Motor neuron (in vitro differentiated cells): Measurements from ENCODE around the gene POLA1. TPM values are rescaled to one million over a fixed set of nuclear protein-coding genes. Genes with fewer than 3 reads are reported as not detected.

Experiments used
- ATAC-seq, 8 experiments: fragments of 200-7000 bp; cut with Tn5 transposase; replicated peaks in 6 of 8; 2 replicates each; pipeline ENCODE4 v1.8.0; 2021; ENCODE audit warnings: mild to moderate bottlenecking in 8 of 8, moderate library complexity in 8 of 8
- H3K27ac ChIP-seq, 2 donors: fragments of 250-450 bp; sonication (Bioruptor Pico); 2 replicates each; pipeline ENCODE4 v1.9.0; 2021; ENCODE audit warnings: antibody characterized with exemption in 2 of 2, mild to moderate bottlenecking in 2 of 2, moderate library complexity in 1 of 2
- H3K4me1 ChIP-seq, 2 donors: fragments of 250-450 bp; sonication (Bioruptor Pico); replicated peaks in 1 of 2; 2 replicates each; pipeline ENCODE4 v1.6.1; 2021; ENCODE audit warnings: antibody characterized with exemption in 2 of 2, mild to moderate bottlenecking in 2 of 2, moderate library complexity in 1 of 2
- H3K4me3 ChIP-seq, 5 donors: fragments of 250-450 bp; sonication (Bioruptor Pico); 2 replicates each; pipeline ENCODE4 v1.9.0; 2021; ENCODE audit warnings: antibody characterized with exemption in 5 of 5, mild to moderate bottlenecking in 5 of 5, moderate library complexity in 4 of 5
- WGBS, 10 experiments: fragments of 450-650 bp; shearing (Covaris generic); methylation state at CpG; one replicate each; pipeline ENCODE4 v1.0.0; 2022; 5-methylcytosine and 5-hydroxymethylcytosine counted together
- in situ Hi-C, 9 experiments: fragments of 400-800 bp; cut with MboI; loops; one replicate each; pipeline ENCODE4 v1.15.0; 2021; ENCODE audit warnings: low sequenced_read_pairs in 9 of 9, low pct_unique_long_range_greater_than_20kb in 2 of 9; ENCODE audit not compliant: unreplicated experiment in 9 of 9
- total RNA-seq, 8 experiments: library from RNA; unstranded; fragments of 300-600 nt; gene quantifications; 2 replicates each; pipeline versions ENCODE4 v1.2.3 to v1.2.4, GENCODE V29; 2022

The POLA1 gene
- total RNA-seq, 8 experiments from 2014 or later, result 7.8 to 23.6 (median 12.1) TPM

DNA sequence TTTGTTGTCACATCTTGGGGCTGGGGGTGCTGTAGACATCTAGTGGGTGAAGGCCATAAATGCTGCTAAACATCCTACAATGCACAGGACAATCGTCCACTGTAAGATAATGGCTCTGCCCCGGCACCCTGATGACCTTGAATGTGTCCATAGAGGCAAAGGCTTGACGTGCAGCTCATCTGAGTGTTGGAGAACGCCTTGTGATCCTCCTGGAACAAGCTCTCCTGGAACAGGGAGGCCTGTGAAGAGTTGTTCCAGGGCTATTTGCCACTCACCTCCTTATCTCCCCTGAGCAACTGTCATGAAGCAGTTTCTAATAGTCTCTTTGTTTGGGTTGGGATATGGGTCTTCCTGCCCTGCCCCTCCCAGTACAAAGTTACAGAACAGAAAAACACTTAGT is 31.4 kb upstream of the POLA1 start:
- no peak overlapping the region for H3K4me3 ChIP-seq
- no peak overlapping the region for H3K27ac ChIP-seq
- in situ Hi-C loops, result no loop called here
- H3K4me1 ChIP-seq, result peaks cover 0 to 7% of the 10 kb centered on the region in 2 donors
- WGBS, 10 experiments, result 95% methylated on average over 2 of the region's 4 CpGs; no CpG with 5 or more reads in 9 of the 10 experiments
- ATAC-seq, result no peak

- H3K4me1 ChIP-seq, result peaks cover 0 to under 1% of the 10 kb centered on the region in 2 donors
- 0 to 100% (median 90%) methylated on average over 1 to 2 of the region's 3 CpGs; no CpG with 5 or more reads in 5 of the 10 experiments for WGBS, 10 experiments
- no peak for ATAC-seq
- no peak overlapping the region for H3K27ac ChIP-seq
- no peak overlapping the region for H3K4me3 ChIP-seq
- in situ Hi-C loops, result no loop called here
Observed at GRCh38 chrX:24668111-24668510, 25.6 kb upstream of the POLA1 start.

DNA sequence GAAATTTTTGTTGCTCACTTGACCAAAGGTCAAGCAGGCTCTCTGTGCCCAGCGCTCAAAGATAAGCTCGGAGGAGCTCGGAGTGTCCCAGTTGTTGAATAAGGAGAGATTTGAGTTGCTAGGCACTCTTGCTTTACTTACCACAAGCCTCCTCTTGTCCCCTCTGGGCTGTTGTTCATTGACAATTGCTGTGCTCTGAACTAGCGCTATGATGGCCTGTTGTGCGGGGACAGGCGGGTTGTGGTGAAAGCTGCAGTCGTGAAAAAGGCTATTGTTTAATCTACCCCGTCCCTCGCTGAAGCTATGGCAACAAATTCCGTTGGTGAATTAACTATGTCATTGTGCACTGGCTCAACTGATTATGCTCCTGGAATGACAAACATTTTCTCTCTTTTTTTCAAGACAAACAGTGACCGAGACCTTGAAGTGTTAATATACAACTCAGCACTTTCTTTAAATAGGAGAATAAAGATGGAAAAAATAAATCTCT is 21.0 kb upstream of the POLA1 start:
- WGBS, 10 experiments, result 0 to 83% (median 52%) methylated on average over 1 to 9 of the region's 11 CpGs; no CpG with 5 or more reads in 3 of the 10 experiments
- peaks cover 0 to 6% of the 10 kb centered on the region in 2 donors for H3K4me1 ChIP-seq
- in situ Hi-C loops, result no loop called here
- peak in 5 of 8 experiments; percentile 74 to 98 (median 80) for ATAC-seq
- no peak overlapping the region for H3K4me3 ChIP-seq
- peak overlapping the region in 1 of 2 donors; percentile 33 for H3K27ac ChIP-seq

DNA sequence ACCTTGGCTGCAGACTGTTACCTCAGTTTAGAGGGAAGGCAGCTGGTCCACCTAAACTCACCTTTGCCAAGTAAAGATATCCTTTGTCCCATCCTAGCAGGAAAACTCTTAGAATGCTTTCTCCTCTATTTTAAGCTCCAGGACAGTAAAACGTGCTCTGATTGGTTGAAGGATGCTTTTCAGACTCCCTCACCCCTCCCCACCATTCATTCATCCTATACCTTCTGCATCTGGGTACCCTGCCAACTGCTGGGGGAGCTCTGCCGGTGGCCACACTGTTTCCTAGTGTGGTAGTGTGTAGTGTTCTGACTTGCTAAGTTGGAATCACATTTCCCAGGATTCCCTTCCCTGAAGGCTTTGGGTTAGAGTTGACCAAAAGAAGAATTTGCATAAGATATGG is 20.3 kb upstream of the POLA1 start:
- ATAC-seq, result no peak
- WGBS, 10 experiments, result 0 to 71% (median 40%) methylated on average over 1 of the region's 2 CpGs; no CpG with 5 or more reads in 7 of the 10 experiments
- in situ Hi-C loops, result no loop called here
- Histone ChIP-seq H3K4me3 (no peak overlapping the region), H3K4me1 (peaks cover 0 to 6% of the 10 kb centered on the region in 2 donors), H3K27ac (peak overlapping the region in 1 of 2 donors; percentile 33)

DNA sequence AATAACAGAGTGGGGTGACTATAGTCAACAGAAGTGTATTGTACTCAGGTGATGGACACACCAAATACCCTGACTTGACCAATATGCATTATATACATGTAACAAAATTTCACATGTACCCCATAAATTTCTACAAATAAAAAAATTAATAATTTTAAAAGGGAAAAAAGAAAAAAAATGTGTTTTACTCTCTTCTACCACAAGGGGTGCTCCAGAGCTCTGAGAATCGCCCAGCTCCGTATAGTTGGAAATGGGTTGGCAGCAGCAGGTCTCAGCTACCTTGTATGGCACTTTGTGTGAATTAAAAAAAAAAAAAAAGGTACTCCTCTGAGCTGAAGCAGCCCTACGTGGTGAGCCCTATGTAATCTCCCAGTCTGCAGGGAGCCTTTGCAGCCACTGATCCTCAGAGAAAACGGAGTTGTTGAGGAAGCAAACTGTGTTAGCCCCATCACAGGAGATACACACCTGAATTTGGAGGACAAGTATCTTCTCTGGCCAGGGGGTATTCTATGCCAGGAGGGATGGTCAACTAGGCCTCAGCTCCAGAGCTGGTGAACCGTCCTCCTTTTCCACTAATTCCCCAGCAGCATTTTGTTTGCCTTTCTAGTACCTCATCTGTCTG is 17.2 kb upstream of the POLA1 start:
- no peak overlapping the region for H3K27ac ChIP-seq
- in situ Hi-C loops, result no loop called here
- H3K4me1 ChIP-seq, result peaks cover 0 to 6% of the 10 kb centered on the region in 2 donors
- H3K4me3 ChIP-seq, result no peak overlapping the region
- 20 to 63% (median 20%) methylated on average over 1 to 3 of the region's 5 CpGs; no CpG with 5 or more reads in 5 of the 10 experiments for WGBS, 10 experiments
- no peak for ATAC-seq

DNA sequence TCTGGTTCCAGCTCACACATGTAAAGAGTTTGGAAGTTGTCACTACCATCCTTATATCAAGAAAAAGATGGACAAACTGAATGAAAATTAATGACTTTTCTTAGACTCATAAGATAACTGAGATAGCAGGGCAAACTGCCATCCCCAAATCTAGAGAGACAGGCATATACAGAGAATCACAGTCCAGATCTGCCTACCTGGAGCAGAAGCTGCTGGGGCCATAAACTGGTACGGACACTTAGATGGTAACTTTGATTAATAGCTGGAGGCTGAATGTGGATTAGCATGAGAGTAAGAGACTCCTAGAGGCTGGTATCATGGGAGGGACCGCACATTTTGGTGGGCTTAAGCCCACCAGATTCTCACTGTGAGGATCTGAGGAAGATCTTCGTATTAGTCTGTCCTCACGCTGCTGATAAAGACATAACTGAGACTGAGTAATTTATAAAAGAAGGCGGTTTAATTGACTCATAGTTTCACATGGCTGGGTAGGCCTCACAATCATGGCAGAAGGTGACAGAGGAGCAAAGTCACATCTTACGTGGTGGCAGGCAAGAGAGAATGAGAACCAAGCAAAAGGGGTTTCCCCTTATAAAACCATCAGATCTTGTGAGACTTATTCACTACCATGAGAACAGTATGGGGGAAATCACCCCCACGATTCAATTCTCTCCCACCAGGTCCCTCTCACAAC is 10.8 kb upstream of the POLA1 start:
- no peak overlapping the region for H3K27ac ChIP-seq
- no peak for ATAC-seq
- no peak overlapping the region for H3K4me3 ChIP-seq
- in situ Hi-C loops, result no loop called here
- WGBS, 10 experiments, result 42 to 100% (median 86%) methylated on average over 1 to 4 of the region's 7 CpGs; no CpG with 5 or more reads in 3 of the 10 experiments
- H3K4me1 ChIP-seq, result no peaks in the 10 kb centered on the region

DNA sequence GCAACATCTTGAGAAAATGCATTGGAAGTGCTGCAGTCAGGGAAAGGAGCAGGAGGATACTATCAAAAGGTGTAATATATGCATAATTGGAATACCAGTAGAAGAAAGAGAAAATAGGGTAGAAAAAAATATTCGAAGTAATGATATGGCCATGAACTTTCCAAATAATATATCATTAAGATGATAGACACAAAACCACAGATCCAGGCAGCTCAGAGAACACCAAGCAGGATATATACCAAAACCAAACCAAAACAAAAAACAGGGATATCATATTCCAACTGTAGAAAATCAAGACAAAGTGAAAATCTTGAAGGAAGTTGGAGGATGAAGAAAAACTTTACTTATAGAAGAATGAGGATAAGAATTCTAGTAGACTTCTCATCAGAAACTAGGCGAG is 9.7 kb upstream of the POLA1 start:
- Histone ChIP-seq H3K4me1 (no peaks in the 10 kb centered on the region), H3K27ac (no peak overlapping the region), H3K4me3 (no peak overlapping the region)
- in situ Hi-C loops, result no loop called here
- 14 to 100% (median 75%) methylated on average over 1 to 2 of the region's 2 CpGs; no CpG with 5 or more reads in 3 of the 10 experiments for WGBS, 10 experiments
- ATAC-seq, result no peak

DNA sequence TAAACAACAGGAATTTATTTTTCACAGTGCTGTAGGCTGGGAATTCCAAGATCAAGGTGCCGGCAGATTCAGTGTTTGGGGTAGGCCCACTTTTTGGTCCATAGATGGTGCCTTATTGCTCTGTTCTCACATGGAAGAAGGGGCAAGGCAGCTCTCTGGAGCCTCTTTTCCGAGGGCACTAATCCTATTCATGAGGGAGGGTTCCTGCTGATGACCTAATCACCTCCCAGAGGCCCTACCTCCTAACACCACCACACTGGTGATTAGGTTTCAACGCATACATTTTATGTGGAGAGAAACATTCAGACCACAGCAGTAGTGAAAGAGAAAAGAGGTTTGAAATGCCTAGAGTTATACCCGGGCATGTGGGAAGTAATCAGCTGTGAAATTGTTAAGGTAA is 1.4 kb upstream of the POLA1 start:
- no peak for ATAC-seq
- Histone ChIP-seq H3K27ac (no peak overlapping the region), H3K4me1 (peaks cover 0 to 2% of the 10 kb centered on the region in 2 donors), H3K4me3 (no peak overlapping the region)
- WGBS, 10 experiments, result 14 to 94% (median 51%) methylated on average over 1 to 2 of the region's 4 CpGs; no CpG with 5 or more reads in 6 of the 10 experiments
- in situ Hi-C loops, result no loop called here

- ATAC-seq, result no peak
- H3K4me3 ChIP-seq, result peak overlapping the region in 3 of 5 donors; percentile 66 to 71 (median 70)
- H3K27ac ChIP-seq, result no peak overlapping the region
- H3K4me1 ChIP-seq, result peaks cover 0 to 2% of the 10 kb centered on the region in 2 donors
- WGBS, 10 experiments, result 25 to 33% (median 27%) methylated on average over 1 to 5 of the region's 6 CpGs; no CpG with 5 or more reads in 7 of the 10 experiments
- in situ Hi-C loops, result no loop called here
Observed at GRCh38 chrX:24694825-24695224, 1.1 kb downstream of the POLA1 start.

GRCh38 chrX:24696294-24696693 is 2.6 kb downstream of the POLA1 start:
- Histone ChIP-seq H3K27ac (no peak overlapping the region), H3K4me1 (peaks cover 0 to 2% of the 10 kb centered on the region in 2 donors), H3K4me3 (no peak overlapping the region)
- in situ Hi-C loops, result no loop called here
- WGBS, 10 experiments, result 0 to 92% (median 77%) methylated on average over 1 to 4 of the region's 6 CpGs; no CpG with 5 or more reads in 4 of the 10 experiments
- no peak for ATAC-seq

GRCh38 chrX:24702362-24703184 is 8.9 kb downstream of the POLA1 start:
- Histone ChIP-seq H3K4me1 (no peaks in the 10 kb centered on the region), H3K4me3 (no peak overlapping the region), H3K27ac (no peak overlapping the region)
- in situ Hi-C loops, result no loop called here
- ATAC-seq, result no peak
- WGBS, 10 experiments, result 37 to 100% (median 97%) methylated on average over 1 to 3 of the region's 3 CpGs; no CpG with 5 or more reads in 4 of the 10 experiments

DNA sequence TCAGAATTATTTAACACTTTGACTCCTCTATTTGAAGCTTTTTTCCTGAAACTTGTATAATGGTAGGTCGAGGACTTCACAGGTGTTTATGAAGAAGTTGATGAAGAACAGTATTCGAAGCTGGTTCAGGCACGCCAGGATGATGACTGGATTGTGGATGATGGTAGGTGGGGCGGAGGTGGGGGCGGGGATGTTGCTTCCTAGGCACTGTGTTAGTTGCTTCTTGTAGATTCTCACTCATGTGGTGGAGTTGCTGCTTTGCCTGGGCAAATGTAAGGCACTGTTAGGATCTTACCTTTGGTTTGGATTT is 9.4 kb downstream of the POLA1 start:
- H3K4me1 ChIP-seq, result no peaks in the 10 kb centered on the region
- H3K4me3 ChIP-seq, result no peak overlapping the region
- in situ Hi-C loops, result no loop called here
- H3K27ac ChIP-seq, result no peak overlapping the region
- WGBS, 10 experiments, result 75 to 100% (median 100%) methylated on average over 1 to 3 of the region's 5 CpGs; no CpG with 5 or more reads in 5 of the 10 experiments
- ATAC-seq, result no peak

GRCh38 chrX:24718771-24719170 is 25.1 kb downstream of the POLA1 start:
- Histone ChIP-seq H3K4me3 (no peak overlapping the region), H3K27ac (no peak overlapping the region), H3K4me1 (no peaks in the 10 kb centered on the region)
- 67 to 100% (median 90%) methylated on average over 1 to 4 of the region's 4 CpGs; no CpG with 5 or more reads in 5 of the 10 experiments for WGBS, 10 experiments
- in situ Hi-C loops, result no loop called here
- ATAC-seq, result no peak
